Neutrophil (primary cell): ENCODE measurements around the gene ROBO2.

Experiments
- H3K27ac ChIP-seq: fragments of 200-600 bp; sonication (generic); 2 replicates; pipeline ENCODE4 v1.5.1; 2016; ENCODE audit warnings: mild to moderate bottlenecking, moderate library complexity
- H3K27me3 ChIP-seq: fragments of 200-600 bp; sonication (generic); 2 replicates; pipeline ENCODE4 v1.6.0; 2016; ENCODE audit warnings: mild to moderate bottlenecking
- H3K36me3 ChIP-seq: fragments of 200-600 bp; sonication (generic); 2 replicates; pipeline ENCODE4 v1.5.1; 2017
- H3K4me1 ChIP-seq, 2 experiments: fragments of 200-600 bp in 1 of 2; sonication (generic) in 1 of 2; 1 replicate in 1 of 2; 2 replicates in 1 of 2; pipeline versions ENCODE4 v1.5.1 to v1.6.1; 2013 to 2016; ENCODE audit warnings: low read depth in 1 of 2, low read length in 1 of 2, mild to moderate bottlenecking in 1 of 2, moderate library complexity in 1 of 2; ENCODE audit not compliant: control insufficient read depth in 1 of 2, insufficient read depth in 1 of 2
- H3K4me3 ChIP-seq, 2 experiments: fragments of 200-600 bp in 1 of 2; sonication (generic) in 1 of 2; 1 replicate in 1 of 2; 2 replicates in 1 of 2; pipeline ENCODE4 v1.5.1; 2013 to 2016; ENCODE audit warnings: low read depth in 1 of 2, low read length in 1 of 2, mild to moderate bottlenecking in 1 of 2, moderate library complexity in 1 of 2
- H3K9me3 ChIP-seq: fragments of 200-600 bp; sonication (generic); 2 replicates; pipeline ENCODE4 v1.5.1; 2016
- TF ChIP-seq, protein P1 (sequence below): fragments of 200-600 bp; sonication (generic); IDR thresholded peaks from 2 replicates; pipeline ENCODE4 v1.5.1; 2016; ENCODE audit warnings: antibody characterized with exemption

Gene ROBO2

GRCh38 chr3:77052733-77053670, 13.1 kb downstream of the ROBO2 start:
- no peak overlapping the region for H3K4me3 ChIP-seq
- H3K9me3 ChIP-seq = no peaks in the 10 kb centered on the region
- no peaks in the 10 kb centered on the region for H3K27me3 ChIP-seq
- H3K27ac ChIP-seq = no peak overlapping the region
- H3K4me1 ChIP-seq = no peaks in the 10 kb centered on the region
- no peaks in the 10 kb centered on the region for H3K36me3 ChIP-seq
- TF ChIP-seq, protein P1, sequence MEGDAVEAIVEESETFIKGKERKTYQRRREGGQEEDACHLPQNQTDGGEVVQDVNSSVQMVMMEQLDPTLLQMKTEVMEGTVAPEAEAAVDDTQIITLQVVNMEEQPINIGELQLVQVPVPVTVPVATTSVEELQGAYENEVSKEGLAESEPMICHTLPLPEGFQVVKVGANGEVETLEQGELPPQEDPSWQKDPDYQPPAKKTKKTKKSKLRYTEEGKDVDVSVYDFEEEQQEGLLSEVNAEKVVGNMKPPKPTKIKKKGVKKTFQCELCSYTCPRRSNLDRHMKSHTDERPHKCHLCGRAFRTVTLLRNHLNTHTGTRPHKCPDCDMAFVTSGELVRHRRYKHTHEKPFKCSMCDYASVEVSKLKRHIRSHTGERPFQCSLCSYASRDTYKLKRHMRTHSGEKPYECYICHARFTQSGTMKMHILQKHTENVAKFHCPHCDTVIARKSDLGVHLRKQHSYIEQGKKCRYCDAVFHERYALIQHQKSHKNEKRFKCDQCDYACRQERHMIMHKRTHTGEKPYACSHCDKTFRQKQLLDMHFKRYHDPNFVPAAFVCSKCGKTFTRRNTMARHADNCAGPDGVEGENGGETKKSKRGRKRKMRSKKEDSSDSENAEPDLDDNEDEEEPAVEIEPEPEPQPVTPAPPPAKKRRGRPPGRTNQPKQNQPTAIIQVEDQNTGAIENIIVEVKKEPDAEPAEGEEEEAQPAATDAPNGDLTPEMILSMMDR = no peak

- H3K4me3 ChIP-seq = no peak overlapping the region
- H3K36me3 ChIP-seq = no peaks in the 10 kb centered on the region
- H3K9me3 ChIP-seq = no peaks in the 10 kb centered on the region
- TF ChIP-seq, protein P1 = no peak
- H3K4me1 ChIP-seq = no peaks in the 10 kb centered on the region
- H3K27me3 ChIP-seq = no peaks in the 10 kb centered on the region
- H3K27ac ChIP-seq = no peak overlapping the region
Observed at GRCh38 chr3:77053795-77054194, 13.9 kb downstream of the ROBO2 start.

- no peaks in the 10 kb centered on the region for H3K27me3 ChIP-seq
- H3K9me3 ChIP-seq = no peaks in the 10 kb centered on the region
- TF ChIP-seq, protein P1 = no peak
- H3K4me3 ChIP-seq = no peak overlapping the region
- H3K36me3 ChIP-seq = no peaks in the 10 kb centered on the region
- H3K4me1 ChIP-seq = no peaks in the 10 kb centered on the region
- no peak overlapping the region for H3K27ac ChIP-seq
Observed at GRCh38 chr3:77055841-77056341, 16.0 kb downstream of the ROBO2 start.

- Histone ChIP-seq H3K36me3 (no peaks in the 10 kb centered on the region), H3K27me3 (no peaks in the 10 kb centered on the region), H3K27ac (no peak overlapping the region), H3K4me1 (no peaks in the 10 kb centered on the region), H3K9me3 (no peaks in the 10 kb centered on the region), H3K4me3 (no peak overlapping the region)
- TF ChIP-seq, protein P1 = no peak
Observed at GRCh38 chr3:77059354-77059753, 19.5 kb downstream of the ROBO2 start.

DNA sequence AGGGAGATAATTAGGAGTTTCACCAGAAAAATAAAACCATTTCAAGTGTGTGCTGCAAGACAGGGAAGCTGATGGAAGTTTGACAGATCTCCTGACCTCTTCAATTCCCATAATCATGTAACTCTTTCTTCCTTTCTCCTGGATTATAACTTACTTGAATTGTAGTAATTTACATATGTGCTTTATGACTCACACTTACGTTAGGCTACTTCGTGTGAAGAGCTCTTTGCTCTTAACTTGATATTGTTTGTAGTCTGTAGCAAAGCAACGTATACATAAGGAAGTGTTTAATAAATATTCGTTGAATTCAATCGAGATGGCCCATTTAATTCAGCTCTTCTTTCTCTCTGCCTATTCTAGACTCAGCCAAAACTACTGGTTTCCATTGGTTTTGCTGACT, 23.5 kb downstream of the ROBO2 start:
- Histone ChIP-seq H3K36me3 (no peaks in the 10 kb centered on the region), H3K27me3 (no peaks in the 10 kb centered on the region)
- TF ChIP-seq, protein P1 = no peak

More for the DNA sequence above, 23.5 kb downstream of the ROBO2 start:
- Histone ChIP-seq H3K27ac (no peak overlapping the region), H3K9me3 (no peaks in the 10 kb centered on the region), H3K4me3 (no peak overlapping the region), H3K4me1 (no peaks in the 10 kb centered on the region)
